Activated CD8-positive, alpha-beta T cell treated with anti-CD3 and anti-CD28 coated beads for 36 hours (primary cell): ENCODE results near the gene TMSB4X. TPM values are rescaled to one million over a fixed set of nuclear protein-coding genes. Genes with fewer than 3 reads are reported as not detected.

Source experiments
- ATAC-seq: fragments of 200-7000 bp; cut with Tn5 transposase; one replicate; pipeline ENCODE4 v1.10.0; 2021; ENCODE audit warnings: mild to moderate bottlenecking, moderate library complexity
- CTCF ChIA-PET: fragments of 350-600 bp; sonication (Branson Sonifier 250); formaldehyde crosslinking; loops from one replicate; lab custom pipeline; 2021; ENCODE audit warnings: antibody characterized with exemption; lab: Charles Lee
- POLR2A ChIA-PET: fragments of 350-600 bp; sonication (Branson Sonifier 250); formaldehyde crosslinking; loops from one replicate; lab custom pipeline; 2021; ENCODE audit warnings: antibody characterized with exemption; lab: Charles Lee
- DNase-seq: peaks from one replicate; pipeline ENCODE4 v3.0.0-alpha.2; 2020
- H3K27ac Mint-ChIP-seq: one replicate; pipeline ENCODE4 v1.8.0; 2021; ENCODE audit warnings: mild to moderate bottlenecking, mixed read lengths
- H3K27me3 Mint-ChIP-seq: one replicate; pipeline ENCODE4 v1.8.0; 2021; ENCODE audit warnings: mixed read lengths
- H3K36me3 Mint-ChIP-seq: one replicate; pipeline ENCODE4 v1.8.0; 2021; ENCODE audit warnings: low read depth, mixed read lengths
- H3K4me1 Mint-ChIP-seq: one replicate; pipeline ENCODE4 v1.8.0; 2021; ENCODE audit warnings: low read depth, mixed read lengths
- H3K4me3 Mint-ChIP-seq: one replicate; pipeline ENCODE4 v1.8.0; 2021; ENCODE audit warnings: mild to moderate bottlenecking, moderate library complexity, mixed read lengths
- H3K9me3 Mint-ChIP-seq: one replicate; pipeline ENCODE4 v1.8.0; 2021; ENCODE audit warnings: mixed read lengths
- intact Hi-C: fragments of 100-400 bp; cut with micrococcal nuclease; formaldehyde crosslinking; loops from one replicate; pipeline ENCODE4 v1.10.0; 2022
- total RNA-seq, 2 experiments: library from RNA; stranded (reverse); gene quantifications; one replicate each; pipeline ENCODE4 v1.2.3, GENCODE V29; 2021
- TF ChIP-seq, protein P1 (sequence below): fragments of 200-600 bp; IDR thresholded peaks from one replicate; pipeline ENCODE4 v1.8.0; 2022; ENCODE audit warnings: antibody characterized with exemption, mild to moderate bottlenecking

Gene TMSB4X
- total RNA-seq, 2 experiments from 2014 or later: 5,169 to 5,393 TPM

DNA sequence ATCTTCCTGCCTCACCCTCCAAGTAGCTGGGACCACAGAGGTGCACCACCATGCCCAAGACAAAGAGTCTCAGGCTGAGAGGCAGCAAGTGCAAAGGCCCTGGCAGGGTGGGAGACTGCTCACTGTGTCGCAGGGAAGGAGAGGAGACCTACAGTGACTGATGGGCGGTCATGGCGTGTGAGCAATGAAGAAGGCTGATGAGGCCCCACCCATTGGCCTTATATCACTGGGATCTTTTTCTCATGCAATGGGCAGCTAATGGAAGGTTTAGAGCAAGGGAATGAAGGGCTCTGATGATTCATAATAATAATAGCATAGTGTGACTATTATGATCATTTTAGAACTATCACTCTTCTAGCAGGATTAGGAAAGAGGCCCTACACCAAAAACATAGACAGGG lies 48.7 kb downstream of the TMSB4X start:
- Mint-ChIP-seq H3K4me3 (no peak overlapping the region), H3K9me3 (no peaks in the 10 kb centered on the region), H3K27me3 (no peaks in the 10 kb centered on the region), H3K4me1 (peaks cover 58% of the 10 kb centered on the region), H3K27ac (peak overlapping the region; percentile 71), H3K36me3 (no peaks in the 10 kb centered on the region)
- DNase-seq: no peak
- TF ChIP-seq, protein P1, sequence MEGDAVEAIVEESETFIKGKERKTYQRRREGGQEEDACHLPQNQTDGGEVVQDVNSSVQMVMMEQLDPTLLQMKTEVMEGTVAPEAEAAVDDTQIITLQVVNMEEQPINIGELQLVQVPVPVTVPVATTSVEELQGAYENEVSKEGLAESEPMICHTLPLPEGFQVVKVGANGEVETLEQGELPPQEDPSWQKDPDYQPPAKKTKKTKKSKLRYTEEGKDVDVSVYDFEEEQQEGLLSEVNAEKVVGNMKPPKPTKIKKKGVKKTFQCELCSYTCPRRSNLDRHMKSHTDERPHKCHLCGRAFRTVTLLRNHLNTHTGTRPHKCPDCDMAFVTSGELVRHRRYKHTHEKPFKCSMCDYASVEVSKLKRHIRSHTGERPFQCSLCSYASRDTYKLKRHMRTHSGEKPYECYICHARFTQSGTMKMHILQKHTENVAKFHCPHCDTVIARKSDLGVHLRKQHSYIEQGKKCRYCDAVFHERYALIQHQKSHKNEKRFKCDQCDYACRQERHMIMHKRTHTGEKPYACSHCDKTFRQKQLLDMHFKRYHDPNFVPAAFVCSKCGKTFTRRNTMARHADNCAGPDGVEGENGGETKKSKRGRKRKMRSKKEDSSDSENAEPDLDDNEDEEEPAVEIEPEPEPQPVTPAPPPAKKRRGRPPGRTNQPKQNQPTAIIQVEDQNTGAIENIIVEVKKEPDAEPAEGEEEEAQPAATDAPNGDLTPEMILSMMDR: no peak
- ATAC-seq: peak; percentile 27
- ChIA-PET POLR2A (interaction anchor here (0.7 to 0.8 kb wide), 2 partner anchors 10 to 48 kb away, joined by 3 read pairs; no protein-coding TSS in a partner anchor), CTCF (interaction anchor here (0.8 kb wide), 1 partner anchor 77 kb away, joined by 3 read pairs; no protein-coding TSS in a partner anchor)
- intact Hi-C loops: no loop called here

DNA sequence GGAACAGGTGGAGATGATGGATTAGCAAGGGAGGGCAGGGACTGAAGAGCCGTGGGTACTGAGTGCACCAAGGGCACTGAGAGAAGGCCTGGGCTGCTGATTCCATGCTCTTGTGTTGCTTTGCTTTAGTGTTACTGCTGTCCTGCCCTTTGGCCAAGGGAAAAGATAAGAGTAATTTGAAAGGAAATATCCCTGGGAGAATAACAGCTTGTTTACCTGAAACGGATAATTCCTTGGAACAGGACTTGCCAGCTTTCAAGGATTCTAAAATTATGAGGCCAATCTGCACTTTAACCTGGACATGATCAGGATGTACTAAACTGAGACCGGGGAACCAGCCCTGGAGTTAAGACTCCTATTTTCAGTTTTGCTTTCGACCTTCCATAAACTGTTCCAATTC lies 49.1 kb downstream of the TMSB4X start:
- no peak for DNase-seq
- peaks cover 60% of the 10 kb centered on the region for H3K4me1 Mint-ChIP-seq
- CTCF ChIA-PET: no interaction called here
- ATAC-seq: no peak
- H3K9me3 Mint-ChIP-seq: no peaks in the 10 kb centered on the region
- H3K27ac Mint-ChIP-seq: peak overlapping the region; percentile 71
- intact Hi-C loops: no loop called here
- TF ChIP-seq, protein P1: no peak
- H3K27me3 Mint-ChIP-seq: no peaks in the 10 kb centered on the region
- H3K4me3 Mint-ChIP-seq: no peak overlapping the region
- H3K36me3 Mint-ChIP-seq: no peaks in the 10 kb centered on the region
- POLR2A ChIA-PET: no interaction called here

DNA sequence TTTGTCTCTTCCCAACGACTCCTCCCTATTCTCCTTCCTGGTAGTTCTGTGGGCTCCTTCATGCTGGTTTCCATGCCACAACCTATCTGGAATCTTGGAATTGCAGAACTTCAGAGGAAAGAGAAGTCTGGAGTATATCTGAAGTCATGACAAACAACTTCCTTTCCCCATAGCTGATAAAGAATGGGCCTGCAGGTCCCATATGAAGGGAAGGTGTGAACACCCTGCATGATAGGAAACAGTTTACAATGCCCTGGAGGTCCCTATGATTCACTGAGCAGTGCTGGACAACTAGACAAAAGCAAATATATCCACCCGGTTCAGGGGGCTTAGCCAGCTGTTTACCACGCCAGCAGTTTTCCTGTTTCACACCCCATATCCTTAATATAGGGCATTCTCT lies 50.1 kb downstream of the TMSB4X start:
- ChIA-PET CTCF (no interaction called here), POLR2A (interaction anchor here (1.6 kb wide), 1 partner anchor 49 kb away, joined by 6 read pairs; no protein-coding TSS in a partner anchor)
- Mint-ChIP-seq H3K27me3 (no peaks in the 10 kb centered on the region), H3K36me3 (no peaks in the 10 kb centered on the region), H3K4me3 (no peak overlapping the region), H3K27ac (peak overlapping the region; percentile 82), H3K9me3 (no peaks in the 10 kb centered on the region), H3K4me1 (peaks cover 70% of the 10 kb centered on the region)
- TF ChIP-seq, protein P1: no peak
- ATAC-seq (no peak), DNase-seq (no peak)
- intact Hi-C loops: no loop called here

Other genes starting within 250 kb of the TMSB4X start
- 100 to 1,000 TPM; 110 to 114 TPM for gene PRPS2, start 183.7 kb upstream of the TMSB4X start, total RNA-seq
- gene TLR7, start 108.0 kb upstream of the TMSB4X start, total RNA-seq: under 1 TPM; 0.07 to 0.13 TPM
- gene TLR8, start 68.5 kb upstream of the TMSB4X start, total RNA-seq: not detected
- gene FAM9C, start 69.5 kb downstream of the TMSB4X start, total RNA-seq: not detected